Stimulated activated CD4-positive, alpha-beta T cell treated with anti-CD3 and anti-CD28 coated beads, TNF-alpha, amount 100 ng/mL, for 48 hours (primary cell): ENCODE data around the gene NCSTN.

Experiments
- DNase-seq, 3 donors: peaks; one replicate each; pipeline ENCODE4 v3.0.0-alpha.2; 2020; ENCODE audit warnings: low read depth in 3 of 3

Gene NCSTN

GRCh38 chr1:160406131-160406968 is 63.2 kb downstream of the NCSTN start:
- DNase-seq, result no peak

- DNase-seq, result no peak
Observed at GRCh38 chr1:160407839-160408801, 64.9 kb downstream of the NCSTN start.
